ENCODE results near the gene DST.
"Not testable (repeated sequence)": the region's sequence is repeated elsewhere in the genome, so short reads cannot be mapped to it uniquely, and the experiment has no call there.

The DST gene

DNA sequence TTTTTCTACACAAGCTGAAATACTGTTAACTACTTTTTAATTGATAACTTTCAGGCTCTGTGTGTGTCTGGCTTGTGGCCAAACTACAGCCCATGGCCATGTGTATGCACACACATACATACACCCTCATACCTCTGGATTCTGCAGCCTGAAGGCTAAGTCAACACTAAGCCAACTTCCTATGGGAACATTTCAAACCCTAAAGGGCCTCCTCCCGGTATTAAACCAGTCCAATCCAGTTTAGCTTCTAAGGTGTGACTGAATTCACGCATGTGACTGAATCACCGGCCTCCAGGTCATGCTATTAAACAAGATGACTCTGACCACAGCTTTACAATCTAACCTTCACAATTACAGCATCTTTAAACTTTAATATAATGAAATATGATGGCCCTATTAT, 20.7 kb upstream of the DST start:
- no peak for DNase-seq (ENCODE audit: low read depth)

DNA sequence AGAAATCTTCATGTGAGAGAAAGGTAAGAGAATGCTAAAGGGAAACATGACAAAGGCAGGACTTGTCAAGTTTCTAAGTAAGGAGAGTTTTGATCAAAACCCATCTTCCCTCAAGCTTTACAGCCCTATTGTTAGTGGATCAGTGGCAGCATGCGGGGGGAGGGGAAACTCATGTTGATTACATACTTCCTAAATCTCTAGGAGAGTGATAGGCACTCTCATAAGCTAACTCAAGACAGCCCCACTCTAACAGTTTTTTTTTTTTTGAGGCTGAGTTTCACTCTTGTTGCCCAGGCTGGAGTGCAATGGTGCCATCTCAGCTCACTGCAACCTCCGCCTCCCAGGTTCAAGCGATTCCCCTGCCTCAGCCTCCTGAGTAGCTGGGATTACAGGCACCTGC, 18.6 kb upstream of the DST start:
- not testable (repeated sequence) for DNase-seq (ENCODE audit: low read depth)

DNA sequence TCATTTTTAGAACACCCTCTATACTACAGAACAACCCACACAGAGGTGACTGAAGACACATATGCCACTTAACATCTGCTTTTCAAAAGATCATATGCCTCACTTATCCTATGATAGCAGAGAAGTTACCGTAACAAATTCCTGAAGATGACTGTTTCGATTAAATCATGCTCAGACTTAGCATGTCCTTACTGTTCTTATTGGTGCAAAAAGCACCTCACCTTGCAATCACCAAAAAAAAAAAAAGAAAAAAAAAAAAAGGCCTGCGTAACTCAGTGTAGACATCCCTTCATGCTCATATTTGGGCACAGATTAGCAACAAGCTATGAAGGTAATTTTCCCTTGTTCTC, 17.7 kb upstream of the DST start:
- peak; percentile 8 for DNase-seq (ENCODE audit: low read depth)

DNA sequence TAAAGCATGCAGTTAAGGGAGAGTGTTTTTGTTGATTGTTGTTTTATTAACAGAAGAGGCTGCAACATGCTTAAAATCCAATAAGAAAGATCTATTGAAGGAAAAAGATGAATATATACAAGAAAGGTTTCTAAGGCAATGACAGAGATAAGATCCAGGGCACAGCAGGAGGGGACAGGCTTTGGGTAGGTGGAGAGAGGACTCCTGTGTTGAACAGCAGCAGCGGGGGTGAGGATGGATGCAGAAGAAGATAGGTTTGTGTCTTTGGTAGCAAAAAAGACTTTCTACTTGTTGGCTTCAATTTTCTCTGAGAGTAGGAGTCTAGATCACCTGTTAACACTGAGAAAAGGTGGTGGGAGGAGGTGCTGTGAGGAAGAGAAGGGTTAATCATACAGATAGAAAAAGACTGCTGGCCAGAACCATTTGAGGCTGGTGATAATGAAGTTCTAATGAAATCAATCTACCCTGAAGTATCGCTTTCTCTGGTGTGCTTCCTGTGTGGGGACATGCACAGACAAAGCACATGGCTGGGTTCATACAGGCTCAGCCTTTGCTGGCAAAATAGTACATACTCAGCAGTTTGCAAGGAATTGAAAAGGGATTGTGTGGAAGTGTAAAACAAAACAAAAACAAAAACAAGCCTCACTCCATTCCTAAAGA, 17.2 kb upstream of the DST start:
- no peak for DNase-seq (ENCODE audit: low read depth)

DNA sequence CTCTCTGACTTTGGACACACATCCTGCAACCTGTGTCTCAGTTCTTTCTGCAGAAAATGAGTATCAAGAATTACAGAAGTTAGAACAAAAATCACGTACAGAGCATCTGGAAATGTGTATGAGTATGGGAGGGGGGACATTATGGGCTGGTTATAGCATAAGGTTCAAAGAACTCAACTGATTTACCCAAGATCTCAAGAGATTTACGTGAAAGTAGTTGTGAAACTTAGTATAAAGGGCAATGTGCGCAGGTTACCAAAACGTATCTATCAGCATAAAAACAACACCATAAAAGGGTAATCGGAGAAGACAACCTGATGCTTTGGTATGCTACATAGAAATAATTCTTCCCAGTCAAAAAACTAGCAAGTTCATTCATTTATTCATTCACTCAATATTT, 15.6 kb upstream of the DST start:
- DNase-seq (ENCODE audit: low read depth), result no peak

DNA sequence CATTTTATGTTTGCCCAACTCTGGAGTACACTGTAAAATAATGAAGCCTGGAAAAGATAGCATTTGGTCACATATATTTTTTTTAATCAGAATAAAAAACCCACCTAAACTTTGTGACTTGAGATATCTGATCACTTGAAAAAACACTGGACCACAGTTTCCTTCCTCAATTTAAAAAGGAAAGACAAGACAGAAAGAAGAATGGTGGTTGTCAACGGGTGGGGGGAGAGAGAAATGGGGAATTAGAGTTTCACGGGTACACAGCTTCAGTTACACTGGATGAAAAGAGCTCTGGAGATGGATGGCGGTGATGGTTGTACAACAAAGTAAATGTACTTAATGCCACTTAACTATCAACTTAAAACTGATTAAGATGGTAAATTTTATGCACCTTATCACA, 14.7 kb upstream of the DST start:
- no peak for DNase-seq (ENCODE audit: low read depth)

DNA sequence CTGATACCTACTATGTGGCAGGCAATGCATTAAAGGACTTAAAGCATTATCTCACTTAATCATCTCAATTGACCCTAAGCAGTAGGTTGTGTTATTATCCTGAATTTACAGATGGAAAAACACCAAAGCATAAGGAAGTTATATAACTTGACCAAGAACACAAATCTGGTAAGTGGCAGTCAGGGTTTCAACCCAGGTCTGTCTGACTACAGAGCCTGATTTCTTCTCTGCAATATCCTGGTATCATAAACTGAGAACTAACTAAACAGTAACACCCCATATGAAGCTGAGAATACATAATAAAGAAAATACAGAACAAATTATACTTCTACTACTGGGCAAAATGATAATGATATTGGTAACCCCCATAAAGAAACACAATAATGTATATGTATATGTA, 13.8 kb upstream of the DST start:
- no peak for DNase-seq (ENCODE audit: low read depth)

DNA sequence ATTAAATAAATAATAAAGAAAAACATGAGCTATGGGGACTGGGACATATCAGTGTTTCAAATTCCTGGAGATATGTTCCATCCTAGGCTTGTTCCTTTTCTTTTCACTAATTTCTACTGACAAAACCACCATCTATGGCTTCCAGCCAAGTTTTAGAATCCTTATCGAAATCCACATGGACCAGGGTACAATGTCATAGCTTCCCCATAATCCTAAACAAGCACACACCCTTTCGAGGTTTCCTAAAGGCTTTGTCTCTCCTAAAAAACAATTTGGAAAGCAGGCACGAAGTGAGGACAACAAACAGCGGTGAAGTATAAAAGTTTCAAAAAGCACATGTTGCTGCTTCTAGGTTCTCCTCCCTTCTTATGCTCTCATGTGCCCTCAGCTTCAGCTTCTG, 13.3 kb upstream of the DST start:
- DNase-seq (ENCODE audit: low read depth), result no peak

DNA sequence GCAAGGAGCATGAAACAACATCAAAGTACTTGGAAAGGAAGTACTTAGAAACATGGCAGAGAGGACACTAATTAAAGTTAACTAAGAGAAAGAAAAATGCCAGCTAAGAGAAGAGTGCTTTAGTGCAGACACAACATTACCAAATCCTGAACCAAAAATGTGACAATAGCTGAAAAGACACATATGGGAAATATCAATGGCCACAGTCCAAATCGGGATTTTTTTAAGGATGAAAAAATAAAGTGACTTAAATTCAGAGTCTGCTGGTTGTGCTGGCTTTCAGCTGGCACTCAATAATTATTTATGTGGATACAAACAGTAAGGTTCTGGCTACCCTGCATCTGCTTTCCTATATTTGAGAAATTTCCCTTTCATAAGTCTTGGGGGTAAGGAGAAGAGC, 12.6 kb upstream of the DST start:
- no peak for DNase-seq (ENCODE audit: low read depth)

DNA sequence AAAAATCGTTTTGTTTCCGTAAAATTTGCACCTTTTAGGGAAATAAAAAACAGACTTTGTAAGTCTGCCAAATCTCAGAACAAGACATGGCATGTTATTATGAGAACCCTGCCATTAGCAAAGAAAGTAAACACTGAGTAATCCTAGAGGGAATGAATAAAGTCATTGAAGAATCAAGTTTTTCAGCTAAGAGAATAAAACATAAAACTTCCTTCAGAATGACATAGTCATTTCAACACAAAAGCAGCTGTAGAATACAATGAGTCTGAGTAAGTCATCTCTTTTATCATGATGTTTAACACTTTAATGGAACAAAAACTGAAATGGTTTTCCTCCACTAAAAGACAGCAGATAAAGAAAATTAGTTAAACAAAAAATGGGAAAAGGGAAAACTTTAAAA, 10.3 kb upstream of the DST start:
- DNase-seq (ENCODE audit: low read depth), result peak; percentile 27

DNA sequence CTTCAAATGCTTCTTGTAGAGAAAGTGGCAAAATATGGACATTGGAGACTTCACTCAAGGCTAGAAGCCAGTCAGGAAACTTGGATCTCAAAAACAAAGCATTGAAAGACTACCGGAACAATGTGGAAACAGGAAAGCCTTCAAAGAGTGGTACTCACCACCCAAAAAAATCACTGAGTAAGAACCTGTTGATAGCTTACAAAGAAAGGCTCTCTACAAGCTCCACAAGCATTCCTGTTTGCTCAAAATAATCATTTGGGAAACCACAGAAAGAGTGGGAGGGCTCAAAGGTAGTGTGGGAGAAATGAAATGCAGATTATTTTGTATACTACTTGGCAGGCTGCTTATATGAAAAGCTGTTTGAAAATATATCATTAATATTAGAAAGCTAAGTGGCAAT, 9.5 kb upstream of the DST start:
- peak; percentile 14 for DNase-seq (ENCODE audit: low read depth)

DNA sequence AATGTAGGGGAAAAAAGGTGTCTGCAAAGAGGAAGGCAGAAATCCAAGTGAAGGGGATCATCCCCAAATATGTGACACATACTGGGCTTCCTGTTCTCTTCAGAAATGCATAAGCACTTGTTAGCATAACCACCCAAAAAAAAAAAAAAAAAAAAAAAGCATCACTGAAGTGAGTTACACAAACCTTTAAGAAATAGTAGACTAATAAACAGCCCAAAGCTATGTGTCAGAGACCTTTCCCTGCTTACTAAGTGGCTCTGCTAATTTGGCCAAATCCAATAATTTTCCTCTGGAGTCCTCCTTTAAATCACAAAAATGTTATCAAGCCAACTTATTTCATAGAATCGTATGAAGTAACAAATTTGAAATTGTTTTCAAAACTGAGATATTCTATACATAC, 7.5 kb upstream of the DST start:
- DNase-seq (ENCODE audit: low read depth), result no peak

DNA sequence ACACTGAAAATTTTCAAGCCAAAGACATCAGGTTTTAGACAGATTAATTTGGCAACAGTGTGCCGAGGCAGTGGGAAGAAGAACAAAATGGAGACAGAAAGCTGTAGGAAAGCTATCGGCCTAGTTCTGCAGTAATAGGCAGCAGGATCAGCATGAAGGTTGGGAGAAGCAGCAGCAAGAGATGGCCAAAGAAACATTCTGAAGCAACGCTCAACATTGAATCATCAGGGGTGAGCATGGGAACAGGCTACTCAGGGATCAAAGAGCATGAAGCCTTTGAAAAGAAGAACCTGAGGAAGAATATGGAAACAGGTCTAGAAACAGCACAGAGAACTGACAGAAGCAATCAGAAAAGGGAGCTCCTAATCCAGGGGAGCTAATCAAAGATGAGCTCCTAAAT, 7.1 kb upstream of the DST start:
- DNase-seq (ENCODE audit: low read depth), result no peak

DNA sequence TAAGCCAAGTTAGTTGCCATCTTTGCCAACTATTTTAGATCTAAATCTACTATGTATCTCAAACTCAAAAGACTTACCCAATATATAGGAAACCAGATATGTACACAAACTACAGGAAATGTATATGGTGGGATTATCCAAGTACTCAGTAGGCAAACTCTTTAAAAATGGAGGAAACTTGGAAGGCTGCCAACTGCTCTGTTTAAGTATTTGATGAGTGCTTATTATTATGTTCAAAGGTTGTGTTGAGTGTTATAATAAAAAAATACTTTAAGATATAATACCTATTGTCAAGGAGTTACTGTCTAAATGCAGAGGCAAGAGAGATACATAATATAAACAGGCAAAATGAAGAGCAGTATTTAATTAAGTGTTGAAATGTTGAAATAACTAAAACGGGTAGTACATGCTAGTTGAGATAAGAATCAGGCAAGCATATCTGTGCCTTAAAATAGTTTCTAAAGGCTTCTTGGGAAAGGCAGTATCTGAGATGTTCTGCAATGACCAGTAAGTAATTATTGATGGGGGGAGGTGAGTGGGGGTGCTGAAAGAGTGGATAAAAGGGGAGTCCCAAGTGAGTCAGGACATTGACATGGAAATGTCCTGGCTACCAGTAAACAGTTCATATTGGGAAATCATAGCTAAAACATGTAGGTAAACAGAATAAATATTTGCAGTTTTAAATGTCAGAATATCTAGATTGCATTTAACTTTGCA, 6.5 kb upstream of the DST start:
- DNase-seq (ENCODE audit: low read depth), result no peak

DNA sequence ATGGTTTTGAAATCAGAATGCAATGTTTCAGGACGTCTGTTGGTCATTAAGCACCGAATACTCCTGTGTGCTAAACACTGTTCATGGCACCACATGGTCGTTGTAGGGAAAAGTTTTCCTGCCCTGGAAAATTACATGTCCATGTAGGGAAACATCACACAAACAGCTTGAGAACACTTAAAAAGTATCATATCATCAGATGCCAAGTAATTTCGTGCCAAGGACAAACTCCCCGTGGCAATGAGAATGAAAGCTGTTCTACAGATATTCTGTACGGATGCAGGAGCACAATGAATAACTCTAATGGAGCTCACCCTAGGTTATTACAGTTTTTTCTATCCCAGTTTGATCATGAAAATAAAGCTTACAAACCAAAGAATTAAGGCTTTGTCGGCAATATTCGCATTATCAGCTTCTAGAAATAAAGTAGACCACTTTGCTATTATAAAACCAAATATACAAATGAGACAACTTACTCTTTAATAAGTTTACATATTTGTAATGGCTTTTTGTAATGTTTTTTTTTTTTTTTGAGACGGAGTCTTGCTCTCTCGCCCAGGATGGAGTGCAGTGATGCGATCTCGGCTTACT, 4.6 kb upstream of the DST start:
- DNase-seq (ENCODE audit: low read depth), result no peak

DNA sequence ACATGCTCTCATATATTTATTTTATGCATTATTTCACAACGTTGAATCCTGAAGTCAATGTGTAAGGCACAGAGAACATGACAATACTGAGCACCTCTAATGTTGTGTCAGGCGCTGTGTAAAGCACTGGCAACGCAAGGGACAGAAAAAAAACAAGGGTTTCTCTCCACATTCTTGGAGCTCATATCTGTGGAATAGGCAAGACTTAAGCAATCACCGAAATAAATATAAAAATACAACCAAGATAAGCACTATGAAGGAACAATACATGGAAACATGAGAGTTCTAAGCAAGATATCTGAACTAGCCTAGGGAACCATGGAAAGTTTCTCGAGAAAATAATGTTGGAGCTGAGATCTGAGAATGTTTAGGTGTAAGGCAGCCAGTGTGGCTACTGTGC, 1.7 kb upstream of the DST start:
- DNase-seq (ENCODE audit: low read depth), result no peak

DNA sequence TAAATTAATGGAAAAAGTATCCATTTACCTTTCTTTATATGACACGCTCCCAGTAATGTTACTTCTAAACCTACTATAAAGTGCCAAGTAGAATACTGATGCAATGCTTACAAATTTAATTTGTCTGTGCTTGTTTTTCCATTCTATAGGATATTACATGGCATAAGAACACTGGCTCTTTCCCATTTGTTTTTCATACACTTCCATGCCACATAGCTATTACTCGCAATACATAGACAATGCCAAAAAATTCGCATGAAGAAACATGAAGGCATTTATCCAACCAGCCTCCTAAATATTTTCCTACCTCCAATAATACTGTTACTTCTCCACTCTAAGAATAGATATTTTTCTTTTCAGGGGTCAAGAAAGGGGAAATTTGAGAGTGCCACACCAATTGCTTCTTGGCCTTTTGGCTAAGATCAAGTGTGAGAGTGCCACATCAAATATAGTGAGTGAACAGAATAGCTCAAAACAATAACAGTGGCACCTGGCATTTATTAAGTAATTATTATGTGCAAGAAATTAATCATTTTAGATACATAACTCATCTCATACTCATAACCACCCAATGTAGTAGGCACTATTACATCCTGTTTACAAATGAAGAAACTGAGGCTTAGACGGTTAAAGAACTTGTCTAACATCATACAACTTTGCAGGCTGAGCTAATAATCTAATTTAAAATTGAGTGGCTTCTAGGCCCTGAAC, 845 bp upstream of the DST start:
- DNase-seq (ENCODE audit: low read depth), result no peak

DNA sequence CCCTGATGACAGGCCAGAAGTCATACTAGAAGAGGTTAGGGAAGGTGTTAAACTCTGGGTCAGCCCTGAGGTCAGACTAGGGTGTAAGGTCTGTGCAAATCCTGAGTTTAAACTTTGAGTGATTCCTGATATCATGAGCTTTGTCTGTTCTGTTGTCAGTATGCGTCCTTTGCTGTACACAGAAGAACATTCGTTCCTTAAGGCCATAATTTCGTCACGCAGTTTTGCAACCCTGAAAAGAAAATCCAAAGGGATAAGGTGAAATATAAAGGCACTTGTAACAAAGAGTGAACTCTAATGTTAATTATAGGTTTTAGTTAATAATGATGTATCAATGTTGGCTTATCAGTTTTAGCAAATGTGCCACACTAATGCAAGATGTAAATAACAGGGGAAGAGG, 2.3 kb downstream of the DST start:
- DNase-seq (ENCODE audit: low read depth), result no peak

DNA sequence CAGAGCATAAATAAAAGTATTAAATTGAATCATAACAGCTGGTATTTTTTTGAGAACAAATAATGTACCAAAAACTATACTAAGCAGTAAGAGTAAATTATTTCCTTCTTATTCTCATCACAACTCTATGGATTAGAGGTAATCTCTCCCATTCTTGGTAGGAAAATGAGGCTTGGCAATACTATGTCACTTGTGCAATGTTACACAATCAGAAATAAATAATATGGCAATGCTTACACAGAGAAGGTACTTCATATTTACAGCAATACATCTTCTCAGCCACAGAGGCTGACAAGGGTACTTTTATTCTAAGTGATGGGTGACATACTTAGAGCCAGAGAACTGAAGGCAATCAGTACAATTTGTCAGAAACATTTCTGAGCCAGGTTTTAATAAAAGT, 3.9 kb downstream of the DST start:
- no peak for DNase-seq (ENCODE audit: low read depth)

DNA sequence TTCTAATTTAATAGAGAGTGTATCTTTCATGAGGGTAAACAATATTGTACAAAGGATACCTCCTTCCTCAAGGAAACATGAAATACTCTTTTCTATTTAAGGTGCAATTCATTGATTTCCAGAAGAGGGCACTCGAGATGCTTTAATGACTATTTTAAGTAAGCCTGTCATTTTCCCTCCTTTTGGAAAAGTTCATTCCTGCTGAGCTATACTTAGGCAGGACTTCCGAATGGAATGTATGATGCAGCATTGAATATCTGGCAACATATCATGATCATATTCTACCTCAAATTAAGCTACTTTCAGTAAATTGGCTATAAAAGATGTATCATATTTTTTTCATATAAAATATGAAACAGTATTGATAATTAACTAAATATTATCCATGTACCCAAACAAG, 5.0 kb downstream of the DST start:
- DNase-seq (ENCODE audit: low read depth), result peak; percentile 35

DNA sequence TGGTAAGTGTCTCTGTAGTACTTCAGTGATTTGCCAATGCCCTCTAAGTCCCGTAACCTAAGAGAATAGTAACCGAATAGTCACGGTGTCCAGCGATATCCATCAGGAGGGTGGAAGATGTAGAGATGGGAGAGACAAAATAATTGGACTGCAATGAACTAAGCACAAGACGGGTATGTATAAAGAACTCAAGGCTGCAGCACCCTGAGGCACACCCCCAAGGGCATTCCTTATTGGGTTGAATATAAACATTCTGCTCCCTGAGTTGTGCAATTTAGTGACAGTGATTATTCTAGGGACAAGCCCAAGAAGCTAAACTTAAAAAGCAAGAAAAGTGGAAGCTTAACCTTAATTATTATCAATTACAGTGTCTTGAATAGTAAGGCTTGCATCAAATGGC, 14.6 kb downstream of the DST start:
- DNase-seq (ENCODE audit: low read depth), result no peak

DNA sequence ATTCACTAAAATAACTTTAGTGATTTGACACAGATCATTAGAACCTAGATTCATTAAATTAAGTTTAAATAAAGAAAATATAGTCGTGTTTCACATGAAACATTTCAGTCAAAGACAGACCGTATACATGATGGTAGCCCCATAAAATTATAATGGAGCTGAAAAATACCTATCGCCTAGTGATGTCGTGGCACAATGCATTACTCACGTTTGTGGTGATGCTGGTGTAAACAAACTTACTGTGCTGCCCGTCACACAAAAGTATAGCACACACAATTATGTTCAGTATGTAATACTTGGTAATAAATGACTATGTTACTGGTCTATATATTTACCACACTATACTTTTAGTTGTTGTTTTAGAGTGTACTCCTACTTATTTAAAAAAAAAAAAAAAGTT, 17.3 kb downstream of the DST start:
- DNase-seq (ENCODE audit: low read depth), result no peak

DNA sequence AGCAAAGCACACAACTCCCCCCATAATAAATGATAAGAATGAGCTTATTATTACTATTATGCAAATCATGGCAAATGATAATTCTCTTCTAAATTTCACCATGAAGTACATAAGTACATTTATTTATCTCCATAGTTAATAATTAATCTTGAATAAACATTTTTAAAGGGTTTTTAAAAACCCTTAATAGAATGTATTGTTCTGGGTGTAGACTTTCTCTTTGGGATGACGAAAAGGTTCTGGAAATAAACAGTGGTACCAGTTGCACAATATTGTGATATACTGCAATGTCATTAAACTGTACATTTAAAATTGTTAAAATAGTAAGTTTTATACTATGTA, 18.0 kb downstream of the DST start:
- DNase-seq (ENCODE audit: low read depth), result no peak

Data from non-pigmented ciliary epithelial cell (primary cell).